K562 (cell line): ENCODE results near the gene IFIT5. TPM values are rescaled to one million over a fixed set of nuclear protein-coding genes. Genes with fewer than 3 reads are reported as not detected.

Experiments used
- ATAC-seq: fragments of 200-7000 bp; cut with Tn5 transposase; 3 replicates; pipeline ENCODE4 v1.9.1; 2020; ENCODE audit warnings: moderate library complexity
- BruUV-seq: library from RNA; stranded (reverse); fragments of 400-500 nt; replicated peaks from 2 replicates; lab custom pipeline; 2021; lab: Mats Ljungman, UMichigan
- CTCF ChIA-PET: fragments of 300-600 bp; formaldehyde crosslinking; extraction: SDS; loops from one replicate; lab custom pipeline; 2021; ENCODE audit warnings: low intra/inter-chr PET ratio; lab: Yijun Ruan, JAX
- POLR2A ChIA-PET: fragments of 300-600, 350-650 bp; sonication (Branson Sonifier 250); formaldehyde crosslinking; extraction: SDS; loops from one replicate; lab custom pipeline; 2021; ENCODE audit warnings: antibody characterized with exemption, inconsistent platforms; lab: Yijun Ruan, JAX
- DNase-seq, 4 experiments: peaks; one replicate each; pipeline versions ENCODE4 v3.0.0 to v3.0.0-alpha.2; 2011 to 2018; ENCODE audit warnings: low spot score in 3 of 4, mixed read lengths in 3 of 4; ENCODE audit errors: extremely low read depth in 1 of 4
- FAIRE-seq: peaks from 2 replicates; lab custom pipeline; 2011; peaks lifted over from hg19 to GRCh38; lab: Jason Lieb, UNC
- H2AFZ ChIP-seq: 2 replicates; pipeline ENCODE4 v1.6.0; 2011; ENCODE audit warnings: low read depth, low read length, control low read depth, inconsistent platforms
- H3K27ac ChIP-seq: fragments of 200-600 bp; 3 replicates; pipeline ENCODE4 v1.8.0; 2011; ENCODE audit warnings: low read depth, mild to moderate bottlenecking, control low read depth, inconsistent platforms, low read length, moderate library complexity, mixed read lengths; ENCODE audit errors: extremely low read depth
- H3K27me3 ChIP-seq, 2 experiments: fragments of 300-600 bp in 1 of 2; 2 replicates in 1 of 2; 3 replicates in 1 of 2; pipeline versions ENCODE4 v1.6.0 to v1.8.0; 2011; ENCODE audit warnings: inconsistent platforms in 2 of 2, low read length in 2 of 2, mild to moderate bottlenecking in 1 of 2, mixed read lengths in 1 of 2, moderate library complexity in 1 of 2; ENCODE audit not compliant: control insufficient read depth in 2 of 2, insufficient read depth in 2 of 2
- H3K36me3 ChIP-seq: fragments of 300-600 bp; 3 replicates; pipeline ENCODE4 v1.8.0; 2011; ENCODE audit warnings: mild to moderate bottlenecking, low read length, inconsistent platforms; ENCODE audit not compliant: control insufficient read depth, insufficient read depth
- H3K4me1 ChIP-seq, 2 experiments: fragments of 200-600 bp in 1 of 2; replicated peaks in 1 of 2; 2 replicates in 1 of 2; 3 replicates in 1 of 2; pipeline versions ENCODE4 v1.5.1 to v1.8.0; 2011; ENCODE audit warnings: inconsistent platforms in 2 of 2, low read length in 2 of 2, mild to moderate bottlenecking in 1 of 2, mixed read lengths in 1 of 2, moderate library complexity in 1 of 2; ENCODE audit not compliant: control insufficient read depth in 2 of 2, insufficient read depth in 2 of 2
- H3K4me2 ChIP-seq: 2 replicates; pipeline ENCODE4 v1.6.1; 2011; ENCODE audit warnings: low read length, control low read depth, inconsistent platforms, mixed read lengths; ENCODE audit not compliant: insufficient read depth
- H3K4me3 ChIP-seq: fragments of 200-600 bp; sonication (generic), shearing (Covaris generic); 2 replicates; pipeline ENCODE4 v1.5.1; 2016; ENCODE audit warnings: control low read depth, inconsistent platforms
- H3K79me2 ChIP-seq: fragments of 200-600 bp; 3 replicates; pipeline ENCODE4 v1.8.0; 2011; ENCODE audit warnings: low read length, inconsistent platforms; ENCODE audit not compliant: control insufficient read depth, insufficient read depth
- H3K9ac ChIP-seq, 2 experiments: 2 replicates each; pipeline versions ENCODE4 v1.6.0 to v1.6.1; 2011; ENCODE audit warnings: low read depth in 2 of 2, low read length in 2 of 2, control low read depth in 1 of 2, inconsistent platforms in 1 of 2, mild to moderate bottlenecking in 1 of 2, mixed read lengths in 1 of 2; ENCODE audit not compliant: insufficient read depth in 1 of 2
- H3K9me1 ChIP-seq: one replicate; pipeline ENCODE4 v1.6.0; 2011; ENCODE audit warnings: inconsistent platforms, mild to moderate bottlenecking, low read length, moderate library complexity; ENCODE audit not compliant: control insufficient read depth, insufficient read depth
- H3K9me3 ChIP-seq: replicated peaks from 2 replicates; pipeline ENCODE4 v1.5.1; 2011; ENCODE audit warnings: low read depth, low read length, inconsistent platforms; ENCODE audit not compliant: control insufficient read depth, insufficient read depth
- H4K20me1 ChIP-seq: replicated peaks from 2 replicates; pipeline ENCODE4 v1.6.1; 2011; ENCODE audit warnings: low read length, inconsistent platforms, mixed read lengths; ENCODE audit not compliant: control insufficient read depth, insufficient read depth
- ELF1 ChIP-seq: fragments of 200-800 bp; sonication (Bioruptor generic); IDR thresholded peaks from 2 replicates; pipeline ENCODE4 v1.6.1; 2016; ENCODE audit warnings: missing genetic modification characterization, missing compliant biosample characterization
- MAZ ChIP-seq, 2 experiments: fragments of 450-650 bp in 1 of 2; sonication (generic) in 1 of 2; formaldehyde crosslinking; IDR thresholded peaks in 1 of 2; conservative IDR thresholded peaks in 1 of 2; 2 replicates each; pipeline versions ENCODE4 v1.4.0 to v1.5.0; 2020; ENCODE audit warnings: mild to moderate bottlenecking in 1 of 2, missing genetic modification reagents in 1 of 2
- MECOM ChIP-seq: fragments of 250-450 bp; sonication (Bioruptor Pico); IDR thresholded peaks from 2 replicates; pipeline ENCODE4 v1.8.0; 2022; ENCODE audit warnings: inconsistent platforms
- MYC ChIP-seq, 2 experiments: fragments of 250-450 bp in 1 of 2; sonication (Bioruptor Pico) in 1 of 2; IDR thresholded peaks; 2 replicates each; pipeline versions ENCODE4 v1.5.1 to v1.6.1; 2012 to 2021; ENCODE audit warnings: low read depth in 2 of 2, borderline replicate concordance in 1 of 2, improper control_type of control experiment in 1 of 2, low read length in 1 of 2, mild to moderate bottlenecking in 1 of 2, moderate library complexity in 1 of 2
- NCOA1 ChIP-seq: fragments of 450-650 bp; IDR thresholded peaks from 2 replicates; pipeline ENCODE4 v1.6.1; 2016; ENCODE audit warnings: low read depth
- SP2 ChIP-seq: IDR thresholded peaks from 2 replicates; pipeline ENCODE4 v1.6.1; 2011; ENCODE audit warnings: mild to moderate bottlenecking, low read depth, low read length, moderate library complexity; ENCODE audit not compliant: poor library complexity, severe bottlenecking; ENCODE audit errors: extremely low read depth
- XRCC5 ChIP-seq: fragments of 200-400 bp; formaldehyde crosslinking; IDR thresholded peaks from 2 replicates; pipeline ENCODE4 v1.6.1; 2017; ENCODE audit warnings: low read depth, mild to moderate bottlenecking, low read length
- WGBS: fragments of 100-300 bp; shearing (Covaris generic); methylation state at CpG from one replicate; pipeline ENCODE4 v1.1.6; 2016; ENCODE audit warnings: low coverage, mixed read lengths; ENCODE audit not compliant: insufficient coverage; ENCODE audit errors: missing lambda C conversion rate; 5-methylcytosine and 5-hydroxymethylcytosine counted together
- in situ Hi-C: fragments of 300-500 bp; cut with MboI; formaldehyde crosslinking; loops from 4 replicates; pipeline ENCODE4 v1.15.0; 2018; ENCODE audit warnings: inconsistent platforms, mixed read lengths
- intact Hi-C: fragments of 100-400 bp; cut with micrococcal nuclease; formaldehyde crosslinking; loops from 2 replicates; pipeline ENCODE4 v1.14.2; 2022
- polyA plus RNA-seq, 8 experiments: library from polyadenylated mRNA; depleted of rRNA in 4 of 8; stranded (reverse) in 5 of 8; unstranded in 3 of 8; fragments of >200 nt; fragmentation: Nextera tagmentation in 2 of 8; fragmentation: Illumina TruSeq in 1 of 8; extraction: Ambion mirVana in 2 of 8; extraction: Trizol in 1 of 8; gene quantifications; 2 replicates each; pipeline versions ENCODE4 v1.2.1 to v1.2.3, GENCODE V29; 2011 to 2014; ENCODE audit warnings: inconsistent platforms in 1 of 8, missing spikeins in 1 of 8
- total RNA-seq, 7 experiments: library from RNA; depleted of rRNA in 6 of 7; stranded (reverse); fragments of >200 nt in 6 of 7; fragmentation: Illumina TruSeq in 2 of 7; extraction: Trizol in 2 of 7; gene quantifications; 2 replicates each; pipeline versions ENCODE4 v1.2.1 to v1.2.3, GENCODE V29; 2011 to 2021; ENCODE audit warnings: low replicate concordance in 1 of 7

Gene IFIT5
- total and polyA plus RNA-seq, 9 of the 15 experiments (the other 6 are each of a cell fraction or from before 2014, with no cell fraction given), result 0.04 to 0.11 (median 0.06) TPM; not detected in 5

DNA sequence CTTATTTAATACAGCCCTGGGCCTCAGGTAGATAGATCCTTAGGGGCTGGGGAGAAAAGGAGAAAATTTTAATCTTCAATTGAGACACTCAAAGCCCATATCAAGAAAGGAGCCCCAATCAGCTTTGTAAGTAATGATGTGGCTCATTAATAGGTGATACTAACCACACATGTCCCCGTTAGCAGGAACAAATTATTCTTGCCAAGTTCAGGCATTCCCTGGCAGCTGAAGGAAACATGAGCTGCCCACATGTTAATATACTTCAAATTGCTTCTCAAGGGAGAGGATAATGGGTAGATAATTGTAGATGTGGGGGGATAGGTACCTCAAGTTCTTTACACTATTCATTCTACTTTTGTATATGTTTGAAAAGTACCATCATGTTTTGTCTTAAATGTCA lies 14.5 kb downstream of the IFIT5 start (continued):
- TF ChIP-seq SP2 (no peak), ELF1 (tag) (no peak), MAZ (CRISPR knock-in tag; conservative IDR thresholded peaks at IDR 0.05 in 1 of 2, IDR thresholded peaks at IDR 0.05 in 1 of 2) (no peak), XRCC5 (no peak)

GRCh38 chr10:89431977-89432376 lies 17.6 kb downstream of the IFIT5 start:
- no peak overlapping the region for H2AFZ ChIP-seq
- CTCF ChIA-PET, result no interaction called here

More at GRCh38 chr10:89431977-89432376, 17.6 kb downstream of the IFIT5 start:
- Histone ChIP-seq H3K4me2 (no peak overlapping the region), H3K9me3 (no peaks in the 10 kb centered on the region), H4K20me1 (no peaks in the 10 kb centered on the region), H3K27me3 (no peaks in the 10 kb centered on the region), H3K36me3 (no peaks in the 10 kb centered on the region), H3K9me1 (no peaks in the 10 kb centered on the region), H3K9ac (no peak overlapping the region), H3K79me2 (no peaks in the 10 kb centered on the region), H3K4me3 (no peak overlapping the region), H3K27ac (no peak overlapping the region), H3K4me1 (no peaks in the 10 kb centered on the region)
- ATAC-seq (no peak), DNase-seq (no peak), FAIRE-seq (no peak)
- 0% methylated on average over 3 of the region's 3 CpGs for WGBS
- intact Hi-C loops, result no loop called here
- in situ Hi-C loops, result loop anchor here (25.0 kb wide), 1 partner anchor 1430 kb away; the partner anchor contains the start of genes HTR7 and RPP30
- POLR2A ChIA-PET, result no interaction called here
- no TSS peak for BruUV-seq
- TF ChIP-seq MYC (IDR thresholded peaks at IDR 0.05; ENCODE audit: low read depth, low read length) (no peak), MYC (CRISPR knock-in tag; IDR thresholded peaks at IDR 0.05; ENCODE audit: borderline replicate concordance, low read depth) (no peak), MECOM (no peak), NCOA1 (no peak)
